ENCODE data around the gene ARHGEF19. TPM values are rescaled to one million over a fixed set of nuclear protein-coding genes. Genes with fewer than 3 reads are reported as not detected.
"Not testable (repeated sequence)": the region's sequence is repeated elsewhere in the genome, so short reads cannot be mapped to it uniquely, and the experiment has no call there.

Gene ARHGEF19
- total and polyA plus RNA-seq, 2 experiments from 2014 or later, result 8.6 to 14.2 TPM

- Histone ChIP-seq H3K9me2 (ENCODE audit: insufficient read depth) (no peaks in the 10 kb centered on the region), H3F3A (ENCODE audit: insufficient read depth) (peaks cover 8% of the 10 kb centered on the region; the same call in 1 of the 2 replicates), H3K9me3 (ENCODE audit: low read depth) (no peaks in the 10 kb centered on the region), H4K20me1 (ENCODE audit: insufficient read depth) (no peaks in the 10 kb centered on the region), H3K9ac (no peak overlapping the region), H3K79me2 (ENCODE audit: insufficient read depth) (no peaks in the 10 kb centered on the region), H3K27me3 (replicated peaks; ENCODE audit: insufficient read depth) (no peaks in the 10 kb centered on the region), H2AFZ (no peak overlapping the region), H3K36me3 (ENCODE audit: low read depth) (no peaks in the 10 kb centered on the region), H3K4me3 (no peak overlapping the region), H3K4me1 (ENCODE audit: insufficient read depth) (peaks cover 6% of the 10 kb centered on the region), H3K4me2 (ENCODE audit: unreplicated experiment) (no peak overlapping the region), H3K27ac (peak overlapping the region; percentile 54)
- TF ChIP-seq EZH2phosphoT487 (IDR thresholded peaks at IDR 0.05; ENCODE audit: insufficient read depth, low read depth), result no peak
- TF ChIP-seq EZH2 (IDR thresholded peaks at IDR 0.05; ENCODE audit: insufficient read depth, poor library complexity, severe bottlenecking), result no peak
- WGBS, 2 experiments (ENCODE audit: low coverage in 1 of 2, low lambda C conversion rate in 2 of 2, missing lambda C conversion rate in 2 of 2), result 42 to 46% methylated on average over 17 of the region's 17 CpGs
- in situ Hi-C loops (cut with MboI), result no loop called here
- peak; percentile 98 for DNase-seq
Observed at GRCh38 chr1:16164213-16165072, 48.0 kb downstream of the ARHGEF19 start.

- H3K9ac ChIP-seq; H3K9me2 ChIP-seq (ENCODE audit: insufficient read depth); H3K4me1 ChIP-seq (ENCODE audit: insufficient read depth); H3K4me3 ChIP-seq; in situ Hi-C loops (cut with MboI); H2AFZ ChIP-seq; H3K27me3 ChIP-seq (replicated peaks; ENCODE audit: insufficient read depth); H3K36me3 ChIP-seq (ENCODE audit: low read depth); H3K9me3 ChIP-seq (ENCODE audit: low read depth); H3F3A ChIP-seq (ENCODE audit: insufficient read depth); DNase-seq; H4K20me1 ChIP-seq (ENCODE audit: insufficient read depth); H3K4me2 ChIP-seq (ENCODE audit: unreplicated experiment); H3K79me2 ChIP-seq (ENCODE audit: insufficient read depth): not testable (repeated sequence)
- WGBS, 2 experiments (ENCODE audit: low coverage in 1 of 2, low lambda C conversion rate in 2 of 2, missing lambda C conversion rate in 2 of 2), result 94 to 95% methylated on average over 12 of the region's 12 CpGs
- H3K27ac ChIP-seq, result 0 out of 2 replicates have a peak overlapping the region, but pooled peaks have one; percentile 24
Observed at GRCh38 chr1:16163608-16164212, 48.7 kb downstream of the ARHGEF19 start.

- Histone ChIP-seq H3K27me3 (replicated peaks; ENCODE audit: insufficient read depth) (no peaks in the 10 kb centered on the region), H3K79me2 (ENCODE audit: insufficient read depth) (no peaks in the 10 kb centered on the region), H3K36me3 (ENCODE audit: low read depth) (no peaks in the 10 kb centered on the region), H3K4me1 (ENCODE audit: insufficient read depth) (peaks cover 6% of the 10 kb centered on the region), H3K9me3 (ENCODE audit: low read depth) (no peaks in the 10 kb centered on the region), H3F3A (ENCODE audit: insufficient read depth) (peaks cover 17% of the 10 kb centered on the region), H3K27ac (no peak overlapping the region), H3K4me3 (no peak overlapping the region), H3K4me2 (ENCODE audit: unreplicated experiment) (no peak overlapping the region), H4K20me1 (ENCODE audit: insufficient read depth) (no peaks in the 10 kb centered on the region), H2AFZ (no peak overlapping the region), H3K9ac (no peak overlapping the region), H3K9me2 (ENCODE audit: insufficient read depth) (no peaks in the 10 kb centered on the region)
- WGBS, 2 experiments (ENCODE audit: low coverage in 1 of 2, low lambda C conversion rate in 2 of 2, missing lambda C conversion rate in 2 of 2), result 61 to 62% methylated on average over 32 of the region's 32 CpGs
- TF ChIP-seq EZH2phosphoT487 (IDR thresholded peaks at IDR 0.05; ENCODE audit: insufficient read depth, low read depth) (no peak), EZH2 (IDR thresholded peaks at IDR 0.05; ENCODE audit: insufficient read depth, poor library complexity, severe bottlenecking) (no peak)
- in situ Hi-C loops (cut with MboI), result no loop called here
- DNase-seq, result no peak
Observed at GRCh38 chr1:16162163-16162822, 50.2 kb downstream of the ARHGEF19 start.

GRCh38 chr1:16161717-16162116, 50.7 kb downstream of the ARHGEF19 start:
- TF ChIP-seq EZH2 (IDR thresholded peaks at IDR 0.05; ENCODE audit: insufficient read depth, poor library complexity, severe bottlenecking) (no peak), EZH2phosphoT487 (IDR thresholded peaks at IDR 0.05; ENCODE audit: insufficient read depth, low read depth) (no peak)
- Histone ChIP-seq H3K27ac (no peak overlapping the region), H3K9ac (no peak overlapping the region), H3K27me3 (replicated peaks; ENCODE audit: insufficient read depth) (no peaks in the 10 kb centered on the region), H3F3A (ENCODE audit: insufficient read depth) (peaks cover 21% of the 10 kb centered on the region), H3K9me3 (ENCODE audit: low read depth) (no peaks in the 10 kb centered on the region), H3K79me2 (ENCODE audit: insufficient read depth) (no peaks in the 10 kb centered on the region), H3K4me2 (ENCODE audit: unreplicated experiment) (no peak overlapping the region), H4K20me1 (ENCODE audit: insufficient read depth) (no peaks in the 10 kb centered on the region), H3K9me2 (ENCODE audit: insufficient read depth) (no peaks in the 10 kb centered on the region), H3K4me1 (ENCODE audit: insufficient read depth) (peaks cover 6% of the 10 kb centered on the region), H3K4me3 (no peak overlapping the region), H2AFZ (no peak overlapping the region), H3K36me3 (ENCODE audit: low read depth) (no peaks in the 10 kb centered on the region)
- 97 to 98% methylated on average over 4 to 5 of the region's 5 CpGs for WGBS, 2 experiments (ENCODE audit: low coverage in 1 of 2, low lambda C conversion rate in 2 of 2, missing lambda C conversion rate in 2 of 2)
- in situ Hi-C loops (cut with MboI), result no loop called here
- DNase-seq, result no peak

Measured in GM23248 (cell line).